HG03025 (cell line): Measurements from ENCODE around the gene CCNH.
A peak's percentile ranks its signal among the peaks of the same experiment; 100 is the strongest.

Source experiments
- ATAC-seq: cut with Tn5 transposase; IDR thresholded peaks from one replicate; pipeline ENCODE4 v1.9.1; 2021; ENCODE audit warnings: mild to moderate bottlenecking, moderate library complexity; ENCODE audit not compliant: unreplicated experiment, low FRiP score

The CCNH gene

GRCh38 chr5:87404359-87404758, 8.4 kb downstream of the CCNH start:
- ATAC-seq: no peak

- ATAC-seq: no peak
Observed at GRCh38 chr5:87403899-87404298, 8.8 kb downstream of the CCNH start.

GRCh38 chr5:87403409-87403808, 9.3 kb downstream of the CCNH start:
- no peak for ATAC-seq

GRCh38 chr5:87401626-87402025, 11.1 kb downstream of the CCNH start:
- ATAC-seq: no peak

GRCh38 chr5:87400305-87400899, 12.3 kb downstream of the CCNH start:
- ATAC-seq: peak; percentile 69

GRCh38 chr5:87399720-87400119, 13.0 kb downstream of the CCNH start:
- ATAC-seq: no peak

GRCh38 chr5:87398981-87399614, 13.6 kb downstream of the CCNH start:
- no peak for ATAC-seq

- ATAC-seq: no peak
Observed at GRCh38 chr5:87394411-87395165, 18.1 kb downstream of the CCNH start.

- no peak for ATAC-seq
Observed at GRCh38 chr5:87393331-87393730, 19.4 kb downstream of the CCNH start.

- no peak for ATAC-seq
Observed at GRCh38 chr5:87392801-87393200, 19.9 kb downstream of the CCNH start.

GRCh38 chr5:87392170-87392569, 20.6 kb downstream of the CCNH start:
- no peak for ATAC-seq

GRCh38 chr5:87390576-87391199, 22.0 kb downstream of the CCNH start:
- no peak for ATAC-seq

GRCh38 chr5:87390075-87390474, 22.7 kb downstream of the CCNH start:
- ATAC-seq: peak; percentile 61

- ATAC-seq: no peak
Observed at GRCh38 chr5:87389296-87390034, 23.3 kb downstream of the CCNH start.

GRCh38 chr5:87388129-87388528, 24.6 kb downstream of the CCNH start:
- no peak for ATAC-seq

- ATAC-seq: no peak
Observed at GRCh38 chr5:87385802-87386201, 26.9 kb downstream of the CCNH start.

GRCh38 chr5:87383216-87383615, 29.5 kb downstream of the CCNH start:
- ATAC-seq: no peak

- no peak for ATAC-seq
Observed at GRCh38 chr5:87382224-87382623, 30.5 kb downstream of the CCNH start.

GRCh38 chr5:87372705-87373104, 40.0 kb downstream of the CCNH start:
- ATAC-seq: no peak

- no peak for ATAC-seq
Observed at GRCh38 chr5:87369431-87369830, 43.3 kb downstream of the CCNH start.

- ATAC-seq: no peak
Observed at GRCh38 chr5:87368601-87369000, 44.1 kb downstream of the CCNH start.
